Measurements from ENCODE around the gene UBE2H. TPM values are rescaled to one million over a fixed set of nuclear protein-coding genes. Genes with fewer than 3 reads are reported as not detected.

UBE2H gene
- polyA plus RNA-seq, 1 of the 3 experiments (the other 2 are of a cell fraction), result 129 TPM

- no peak overlapping the region for H2AFZ ChIP-seq (ENCODE audit: low read depth)
- TF ChIP-seq FOSL2 (IDR thresholded peaks at IDR 0.05; ENCODE audit: borderline replicate concordance, low read depth), result no peak
- no peak for TF ChIP-seq IRF3 (IDR thresholded peaks at IDR 0.05; ENCODE audit: low read depth, low read length)
- TF ChIP-seq EZH2phosphoT487 (IDR thresholded peaks at IDR 0.05; ENCODE audit: borderline replicate concordance, low read depth), result no peak
- no peak for TF ChIP-seq RFX5 (IDR thresholded peaks at IDR 0.05; ENCODE audit: low read length)
- TF ChIP-seq TCF12 (IDR thresholded peaks at IDR 0.05), result no peak
- TF ChIP-seq JUND (IDR thresholded peaks at IDR 0.05), result no peak
- no peak for TF ChIP-seq GABPA (IDR thresholded peaks at IDR 0.05; ENCODE audit: low read depth)
- TF ChIP-seq TEAD4 (IDR thresholded peaks at IDR 0.05; ENCODE audit: borderline replicate concordance, insufficient read depth), result no peak
- TF ChIP-seq TAF1 (IDR thresholded peaks at IDR 0.05; ENCODE audit: borderline replicate concordance, low read depth, low read length), result no peak
- no peak for TF ChIP-seq NRF1 (IDR thresholded peaks at IDR 0.05; ENCODE audit: low read depth, low read length)
- TF ChIP-seq ELF1 (IDR thresholded peaks at IDR 0.05), result no peak
- no peak for TF ChIP-seq ZBTB33 (IDR thresholded peaks at IDR 0.05; ENCODE audit: borderline replicate concordance, low read depth)
- TF ChIP-seq NFIC (IDR thresholded peaks at IDR 0.05; ENCODE audit: borderline replicate concordance), result no peak
- TF ChIP-seq RXRA (IDR thresholded peaks at IDR 0.05; ENCODE audit: borderline replicate concordance, low read depth), result no peak
- no peak for TF ChIP-seq FOXJ3 (CRISPR knock-in tag; IDR thresholded peaks at IDR 0.05)
- TF ChIP-seq RAD21 (IDR thresholded peaks at IDR 0.05; ENCODE audit: low read length), result no peak
- TF ChIP-seq CHD2 (IDR thresholded peaks at IDR 0.05; ENCODE audit: low read length, partially characterized antibody), result no peak
- H3K4me2 ChIP-seq, result no peak overlapping the region
- no peak overlapping the region for H3K4me3 ChIP-seq (ENCODE audit: low read depth in 2 of 2, low read length in 1 of 2)
- H3K9ac ChIP-seq, result no peak overlapping the region
- no peaks in the 10 kb centered on the region for H3F3A ChIP-seq (replicated peaks; ENCODE audit: insufficient read depth)
- no peaks in the 10 kb centered on the region for H3K9me2 ChIP-seq
- peaks cover 5 to 13% of the 10 kb centered on the region in 2 experiments; a peak in 2 of 4 replicates for H3K4me1 ChIP-seq (ENCODE audit: control insufficient read depth in 1 of 2, insufficient read depth in 2 of 2, low read depth in 1 of 2, low read length in 1 of 2)
- H3K27me3 ChIP-seq (ENCODE audit: insufficient read depth), result no peaks in the 10 kb centered on the region
- H3K36me3 ChIP-seq (replicated peaks in 1 of 2; ENCODE audit: control insufficient read depth in 1 of 2, insufficient read depth in 2 of 2, low read length in 1 of 2), result no peaks in the 10 kb centered on the region
- H3K79me2 ChIP-seq (ENCODE audit: insufficient read depth), result no peaks in the 10 kb centered on the region
- WGBS (ENCODE audit: low lambda C conversion rate), result 92% methylated on average over 7 of the region's 9 CpGs
- POLR2A ChIA-PET, result no interaction called here
- no peaks in the 10 kb centered on the region for H3K9me3 ChIP-seq
- H4K20me1 ChIP-seq (ENCODE audit: insufficient read depth), result no peaks in the 10 kb centered on the region
- H3K27ac ChIP-seq (ENCODE audit: low read depth in 2 of 2, low read length in 1 of 2), result no peak overlapping the region
- CTCF ChIA-PET, result interaction anchor here (0.8 to 1.9 kb wide), 6 partner anchors 11 to 218 kb away, joined by 3 to 5 read pairs (median 4); no protein-coding TSS in a partner anchor
- peak; percentile 38 for DNase-seq
Observed at GRCh38 chr7:129792721-129793120, 160.0 kb downstream of the UBE2H start.

GRCh38 chr7:129790136-129790535 lies 162.6 kb downstream of the UBE2H start:
- Histone ChIP-seq H3K36me3 (replicated peaks in 1 of 2; ENCODE audit: control insufficient read depth in 1 of 2, insufficient read depth in 2 of 2, low read length in 1 of 2) (no peaks in the 10 kb centered on the region), H3K4me1 (ENCODE audit: control insufficient read depth in 1 of 2, insufficient read depth in 2 of 2, low read depth in 1 of 2, low read length in 1 of 2) (peaks cover 6 to 13% of the 10 kb centered on the region in 2 experiments; a peak in 2 of 4 replicates), H4K20me1 (ENCODE audit: insufficient read depth) (no peaks in the 10 kb centered on the region), H3K27ac (ENCODE audit: low read depth in 2 of 2, low read length in 1 of 2) (no peak overlapping the region; a peak in 1 of 4 replicates), H3K9me2 (no peaks in the 10 kb centered on the region), H3K9me3 (no peaks in the 10 kb centered on the region), H3K4me3 (ENCODE audit: low read depth in 2 of 2, low read length in 1 of 2) (no peak overlapping the region), H3F3A (replicated peaks; ENCODE audit: insufficient read depth) (no peaks in the 10 kb centered on the region), H3K9ac (no peak overlapping the region), H3K4me2 (no peak overlapping the region), H3K27me3 (ENCODE audit: insufficient read depth) (no peaks in the 10 kb centered on the region), H3K79me2 (ENCODE audit: insufficient read depth) (no peaks in the 10 kb centered on the region), H2AFZ (ENCODE audit: low read depth) (no peak overlapping the region)
- DNase-seq, result peak; percentile 16
- ChIA-PET POLR2A (no interaction called here), CTCF (interaction anchor here (0.7 to 1.7 kb wide), 5 partner anchors 9 to 419 kb away, joined by 3 to 5 read pairs (median 4); no protein-coding TSS in a partner anchor)
- 63% methylated on average over 6 of the region's 6 CpGs for WGBS (ENCODE audit: low lambda C conversion rate)
- no peak for TF ChIP-seq FOXM1 (IDR thresholded peaks at IDR 0.05; ENCODE audit: low read depth)
- no peak for TF ChIP-seq ZBTB33 (IDR thresholded peaks at IDR 0.05; ENCODE audit: borderline replicate concordance, low read depth)
- no peak for TF ChIP-seq USF2 (IDR thresholded peaks at IDR 0.05; ENCODE audit: borderline replicate concordance, low read depth, low read length)
- TF ChIP-seq GABPA (IDR thresholded peaks at IDR 0.05; ENCODE audit: low read depth), result no peak
- no peak for TF ChIP-seq EP300 (IDR thresholded peaks at IDR 0.05; ENCODE audit: borderline replicate concordance in 1 of 2, low read depth in 1 of 2, low read length in 1 of 2)
- TF ChIP-seq EZH2phosphoT487 (IDR thresholded peaks at IDR 0.05; ENCODE audit: borderline replicate concordance, low read depth), result no peak
- no peak for TF ChIP-seq TAF1 (IDR thresholded peaks at IDR 0.05; ENCODE audit: borderline replicate concordance, low read depth, low read length)
- no peak for TF ChIP-seq SMC3 (IDR thresholded peaks at IDR 0.05; ENCODE audit: low read depth, low read length)
- no peak for TF ChIP-seq RFX5 (IDR thresholded peaks at IDR 0.05; ENCODE audit: low read length)
- no peak for TF ChIP-seq IRF3 (IDR thresholded peaks at IDR 0.05; ENCODE audit: low read depth, low read length)

Measured in SK-N-SH (cell line).